Mucosa of descending colon (tissue), 3 donors: ENCODE results near the gene MS4A6A. TPM values are rescaled to one million over a fixed set of nuclear protein-coding genes. Genes with fewer than 3 reads are reported as not detected.
A peak's percentile ranks its signal among the peaks of the same experiment; 100 is the strongest.
"Not testable (repeated sequence)": the region's sequence is repeated elsewhere in the genome, so short reads cannot be mapped to it uniquely, and the experiment has no call there.

Source experiments
- ATAC-seq: fragments of 200-7000 bp; cut with Tn5 transposase; one replicate; pipeline ENCODE4 v1.9.1; 2020; ENCODE audit warnings: mild to moderate bottlenecking, moderate library complexity
- DNase-seq, 3 donors: peaks; one replicate each; pipeline ENCODE4 v3.0.0-alpha.2; 2020
- H3K36me3 ChIP-seq: fragments of 200-600 bp; one replicate; pipeline ENCODE4 v1.8.0; 2021; ENCODE audit warnings: low read depth, mild to moderate bottlenecking
- H3K4me1 ChIP-seq: fragments of 200-600 bp; one replicate; pipeline ENCODE4 v1.8.0; 2021; ENCODE audit warnings: low read depth, mild to moderate bottlenecking
- H3K4me3 ChIP-seq: fragments of 200-600 bp; one replicate; pipeline ENCODE4 v1.8.0; 2021; ENCODE audit warnings: mild to moderate bottlenecking
- H3K9me3 ChIP-seq: fragments of 200-600 bp; one replicate; pipeline ENCODE4 v1.8.0; 2021; ENCODE audit warnings: mild to moderate bottlenecking
- CTCF ChIP-seq: fragments of 200-600 bp; IDR thresholded peaks from one replicate; pipeline ENCODE4 v1.8.0; 2022; ENCODE audit warnings: antibody characterized with exemption, mild to moderate bottlenecking
- intact Hi-C, 2 donors: fragments of 100-400 bp; cut with DNase I in 1 of 2; cut with micrococcal nuclease in 1 of 2; formaldehyde crosslinking; loops; one replicate each; pipeline versions ENCODE4 v1.11.0 to v1.11.1; 2022; cut with DNase I, micrococcal nuclease
- total RNA-seq, 3 donors: library from RNA; stranded (reverse); fragmentation: NEBNext Ultra II Directional in 2 of 3; extraction: Animal tissue kit (Norgen Biotek cat#: 25700) in 2 of 3; gene quantifications; one replicate each; pipeline versions ENCODE4 v1.2.1 to v1.2.4, GENCODE V29; 2021 to 2023
- donor health status: DM: no; HTN: no; CAD: no; lungs with moderate emphysema.
- donor health status: DM: no; HTN: no; CAD: no.
- donor health status: DM: no; HTN: yes; CAD: no.

Gene MS4A6A
- total RNA-seq, 3 donors from 2014 or later: 21.0 to 87.2 (median 85.8) TPM

DNA sequence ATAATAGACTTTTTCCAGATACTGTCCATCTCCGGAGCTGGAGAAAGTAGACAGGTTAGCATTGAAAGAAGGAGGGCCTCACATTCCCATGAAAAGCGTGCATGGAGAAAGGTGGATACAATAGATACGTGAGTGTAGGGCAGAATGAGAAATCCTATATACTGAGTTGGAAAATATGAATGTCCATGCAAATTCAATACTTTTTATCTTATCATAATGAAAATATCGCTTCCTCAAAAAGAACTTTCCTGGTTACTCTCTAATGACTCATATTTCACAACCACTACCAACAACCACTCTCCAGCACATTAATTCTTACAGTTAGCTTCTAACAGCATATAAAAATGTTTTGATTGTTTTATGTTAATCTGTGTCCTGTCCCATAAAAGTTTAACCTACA is 22.0 kb upstream of the MS4A6A start:
- TF ChIP-seq CTCF: no peak
- intact Hi-C loops: no loop called here
- Histone ChIP-seq H3K9me3 (peaks cover 5% of the 10 kb centered on the region), H3K36me3 (no peaks in the 10 kb centered on the region), H3K4me1 (no peaks in the 10 kb centered on the region), H3K4me3 (no peak overlapping the region)
- no peak for DNase-seq
- ATAC-seq: no peak

DNA sequence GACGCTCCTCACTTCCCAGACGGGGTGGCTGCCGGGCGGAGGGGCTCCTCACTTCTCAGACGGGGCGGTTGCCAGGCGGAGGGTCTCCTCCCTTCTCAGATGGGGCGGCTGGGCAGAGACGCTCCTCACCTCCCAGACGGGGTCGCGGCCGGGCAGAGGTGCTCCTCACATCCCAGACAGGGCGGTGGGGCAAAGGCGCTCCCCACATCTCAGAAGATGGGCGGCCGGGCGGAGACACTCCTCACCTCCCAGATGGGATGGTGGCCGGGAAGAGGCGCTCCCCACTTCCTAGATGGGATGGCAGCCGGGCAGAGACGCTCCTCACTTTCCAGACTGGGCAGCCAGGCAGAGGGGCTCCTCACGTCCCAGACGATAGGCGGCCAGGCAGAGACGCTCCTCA is 18.5 kb upstream of the MS4A6A start:
- intact Hi-C loops, H3K4me1 ChIP-seq, H3K9me3 ChIP-seq, ATAC-seq, H3K4me3 ChIP-seq, H3K36me3 ChIP-seq, DNase-seq: not testable (repeated sequence)

GRCh38 chr11:60197442-60197841 is 14.6 kb upstream of the MS4A6A start:
- intact Hi-C loops: no loop called here
- no peaks in the 10 kb centered on the region for H3K36me3 ChIP-seq
- TF ChIP-seq CTCF: no peak

DNA sequence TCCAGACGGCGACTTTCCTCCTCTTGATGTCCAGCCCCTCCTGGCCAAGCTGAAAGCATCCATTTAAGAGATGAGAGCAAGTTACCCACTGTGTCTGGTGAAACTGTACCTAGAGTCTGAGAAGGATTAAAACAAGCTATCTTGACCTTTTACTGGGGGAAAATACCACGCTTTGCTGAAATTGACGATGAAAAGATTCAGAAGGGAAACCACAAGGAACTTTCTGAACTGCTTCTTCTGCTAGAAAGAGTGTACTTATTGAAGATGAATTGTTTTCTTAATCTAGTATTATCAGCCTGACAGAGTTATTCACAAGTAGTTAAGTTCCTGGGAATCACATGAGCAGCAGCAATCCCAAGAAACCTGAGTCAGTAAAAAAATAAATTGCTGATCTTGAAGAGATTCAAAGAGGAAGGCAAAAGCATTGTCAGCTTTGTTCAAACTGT is 13.1 kb upstream of the MS4A6A start:
- H3K36me3 ChIP-seq: no peaks in the 10 kb centered on the region
- H3K9me3 ChIP-seq: peaks cover 4% of the 10 kb centered on the region
- no peak for TF ChIP-seq CTCF
- no peak for ATAC-seq
- no peak overlapping the region for H3K4me3 ChIP-seq
- DNase-seq: no peak
- intact Hi-C loops: no loop called here
- no peaks in the 10 kb centered on the region for H3K4me1 ChIP-seq

More at GRCh38 chr11:60197442-60197841, 14.6 kb upstream of the MS4A6A start:
- no peak for ATAC-seq
- Histone ChIP-seq H3K4me3 (no peak overlapping the region), H3K4me1 (no peaks in the 10 kb centered on the region), H3K9me3 (peaks cover 7% of the 10 kb centered on the region)
- DNase-seq: no peak

GRCh38 chr11:60194511-60194910 is 11.6 kb upstream of the MS4A6A start:
- no peak for ATAC-seq
- Histone ChIP-seq H3K4me1 (no peaks in the 10 kb centered on the region), H3K36me3 (no peaks in the 10 kb centered on the region), H3K9me3 (peaks cover 4% of the 10 kb centered on the region), H3K4me3 (no peak overlapping the region)
- TF ChIP-seq CTCF: no peak
- DNase-seq: no peak
- intact Hi-C loops: no loop called here

DNA sequence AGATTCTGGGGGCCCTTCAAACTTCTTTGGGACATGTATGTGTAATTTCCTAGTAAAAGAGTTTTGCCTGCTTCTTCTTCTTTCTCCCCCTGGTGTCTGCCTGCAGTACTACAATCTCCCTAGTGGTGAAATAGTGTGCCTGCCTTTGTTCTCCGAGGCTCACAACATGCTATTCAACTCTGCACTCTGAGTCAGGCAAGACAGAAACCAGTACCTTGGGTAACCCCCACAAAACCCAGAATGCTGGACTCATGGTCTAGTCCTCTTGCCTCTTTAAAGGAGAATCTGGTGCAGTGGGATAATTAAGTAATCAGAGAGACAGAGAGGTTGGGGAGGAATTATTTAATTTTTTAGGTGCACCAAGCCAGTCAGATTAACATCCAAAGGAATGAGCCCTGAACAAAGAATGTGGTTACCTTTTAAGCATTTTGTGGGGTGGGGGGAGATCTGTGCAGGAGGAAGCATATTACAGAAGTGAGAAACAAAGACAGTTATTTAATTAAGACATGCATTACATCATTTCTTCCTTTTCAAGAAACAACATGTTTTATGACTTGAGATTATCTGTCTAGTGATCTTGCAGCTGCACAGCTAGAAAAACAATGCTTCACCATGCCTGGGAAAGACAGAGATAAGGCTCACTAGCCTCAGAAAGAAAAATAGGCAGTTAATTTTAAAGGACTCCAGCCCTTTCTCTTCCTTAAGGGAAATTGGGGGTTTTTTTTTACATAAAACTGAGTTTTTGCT is 11.0 kb upstream of the MS4A6A start:
- Histone ChIP-seq H3K9me3 (peaks cover 4% of the 10 kb centered on the region), H3K4me1 (no peaks in the 10 kb centered on the region), H3K4me3 (no peak overlapping the region), H3K36me3 (no peaks in the 10 kb centered on the region)
- DNase-seq (peak in 1 of 3 donors; percentile 83), ATAC-seq (peak; percentile 85)
- peak; percentile 36 for TF ChIP-seq CTCF
- intact Hi-C loops: no loop called here

GRCh38 chr11:60192564-60192963 is 9.7 kb upstream of the MS4A6A start:
- H3K4me3 ChIP-seq, ATAC-seq, H3K36me3 ChIP-seq, H3K9me3 ChIP-seq, intact Hi-C loops, DNase-seq, H3K4me1 ChIP-seq: not testable (repeated sequence)

- DNase-seq, H3K36me3 ChIP-seq, H3K4me3 ChIP-seq, ATAC-seq, H3K9me3 ChIP-seq, intact Hi-C loops, H3K4me1 ChIP-seq: not testable (repeated sequence)
Observed at GRCh38 chr11:60188481-60188880, 5.6 kb upstream of the MS4A6A start.

DNA sequence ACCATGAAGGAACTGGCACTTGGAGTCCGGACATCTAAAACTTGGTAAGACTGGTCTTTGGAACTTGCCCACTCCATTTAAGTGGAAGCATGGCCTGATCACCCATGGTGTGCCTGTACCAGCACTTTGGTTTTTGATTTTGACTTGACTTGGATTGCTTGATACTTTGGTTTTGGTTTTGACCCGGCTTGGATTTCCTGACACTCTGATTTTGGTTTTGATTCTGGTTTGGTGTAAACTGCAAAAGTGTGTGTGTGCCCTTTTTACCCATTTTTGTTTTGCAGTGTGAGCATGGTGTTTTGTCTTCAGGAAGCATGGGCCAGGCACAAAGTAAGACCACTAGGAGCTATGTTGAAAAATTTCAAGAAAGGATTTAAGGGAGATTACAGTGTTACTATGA is 3.2 kb upstream of the MS4A6A start:
- H3K36me3 ChIP-seq, H3K4me3 ChIP-seq, H3K4me1 ChIP-seq, ATAC-seq, DNase-seq, H3K9me3 ChIP-seq, intact Hi-C loops: not testable (repeated sequence)
